ENCODE data around the gene ZNF627. TPM values are rescaled to one million over a fixed set of nuclear protein-coding genes. Genes with fewer than 3 reads are reported as not detected.

Gene ZNF627
- total RNA-seq, 1 experiment from 2014 or later, result 13.4 TPM

Other genes with a start within 250 kb of the ZNF627 start
- gene PLPPR2, start 242.1 kb upstream of the ZNF627 start, total RNA-seq (2014; rRNA removed; shearing (Covaris generic)), result 0.10 and 0.59 TPM in 2 replicates
- 1.2 and 2.4 TPM in 2 replicates for gene SWSAP1, start 222.8 kb upstream of the ZNF627 start, total RNA-seq (2014; rRNA removed; shearing (Covaris generic))
- gene EPOR, start 213.2 kb upstream of the ZNF627 start, total RNA-seq (2014; rRNA removed; shearing (Covaris generic)), result 8.4 and 9.9 TPM in 2 replicates
- gene RGL3, start 178.2 kb upstream of the ZNF627 start, total RNA-seq (2014; rRNA removed; shearing (Covaris generic)), result not detected in 2 replicates
- gene ODAD3, start 162.4 kb upstream of the ZNF627 start, total RNA-seq (2014; rRNA removed; shearing (Covaris generic)), result 0.18 and 0.22 TPM in 2 replicates
- gene PRKCSH, start 161.8 kb upstream of the ZNF627 start, total RNA-seq (2014; rRNA removed; shearing (Covaris generic)), result 136 and 164 TPM in 2 replicates
- gene ELAVL3, start 116.4 kb upstream of the ZNF627 start, total RNA-seq (2014; rRNA removed; shearing (Covaris generic)), result not detected in 2 replicates
- 2.8 and 3.5 TPM in 2 replicates for gene ZNF653, start 91.6 kb upstream of the ZNF627 start, total RNA-seq (2014; rRNA removed; shearing (Covaris generic))
- 22.3 and 22.6 TPM in 2 replicates for gene ECSIT, start 68.3 kb upstream of the ZNF627 start, total RNA-seq (2014; rRNA removed; shearing (Covaris generic))
- gene CNN1, start 58.6 kb upstream of the ZNF627 start, total RNA-seq (2014; rRNA removed; shearing (Covaris generic)), result 1.4 TPM in 2 replicates
- gene ELOF1, start 38.3 kb upstream of the ZNF627 start, total RNA-seq (2014; rRNA removed; shearing (Covaris generic)), result 37.3 and 38.1 TPM in 2 replicates
- 0.75 and 2.4 TPM in 2 replicates for gene ACP5, start 19.8 kb upstream of the ZNF627 start, total RNA-seq (2014; rRNA removed; shearing (Covaris generic))
- gene ZNF823, start 141.5 kb downstream of the ZNF627 start, total RNA-seq (2014; rRNA removed; shearing (Covaris generic)), result 8.7 and 10.5 TPM in 2 replicates
- 6.0 and 6.2 TPM in 2 replicates for gene ZNF441, start 169.5 kb downstream of the ZNF627 start, total RNA-seq (2014; rRNA removed; shearing (Covaris generic))
- gene ZNF491, start 201.0 kb downstream of the ZNF627 start, total RNA-seq (2014; rRNA removed; shearing (Covaris generic)), result 3.6 and 5.2 TPM in 2 replicates
- gene ZNF440, start 216.8 kb downstream of the ZNF627 start, total RNA-seq (2014; rRNA removed; shearing (Covaris generic)), result 16.9 and 21.0 TPM in 2 replicates